Adrenal gland (tissue), 5 donors: ENCODE measurements around the gene ZNF552.
"Not testable (repeated sequence)": the region's sequence is repeated elsewhere in the genome, so short reads cannot be mapped to it uniquely, and the experiment has no call there.

Experiments used
- POLR2A ChIP-seq, 2 donors: fragments of 450-650 bp; IDR thresholded peaks; one replicate each; pipeline ENCODE4 v1.6.1; 2017; ENCODE audit warnings: antibody characterized with exemption in 2 of 2, mild to moderate bottlenecking in 2 of 2, moderate library complexity in 1 of 2
- TF ChIP-seq, protein P1 (sequence below), 6 experiments: fragments of 450-650 bp in 4 of 6; fragments of 200-600 bp in 2 of 6; sonication (generic) in 1 of 6; IDR thresholded peaks; 1 replicate in 5 of 6; 2 replicates in 1 of 6; pipeline versions ENCODE4 v1.5.1 to v1.8.0; 2016 to 2021; ENCODE audit warnings: antibody characterized with exemption in 6 of 6, mild to moderate bottlenecking in 2 of 6, moderate library complexity in 1 of 6
- donor health status: DM: no; HTN: no; CAD: no.

DNA sequence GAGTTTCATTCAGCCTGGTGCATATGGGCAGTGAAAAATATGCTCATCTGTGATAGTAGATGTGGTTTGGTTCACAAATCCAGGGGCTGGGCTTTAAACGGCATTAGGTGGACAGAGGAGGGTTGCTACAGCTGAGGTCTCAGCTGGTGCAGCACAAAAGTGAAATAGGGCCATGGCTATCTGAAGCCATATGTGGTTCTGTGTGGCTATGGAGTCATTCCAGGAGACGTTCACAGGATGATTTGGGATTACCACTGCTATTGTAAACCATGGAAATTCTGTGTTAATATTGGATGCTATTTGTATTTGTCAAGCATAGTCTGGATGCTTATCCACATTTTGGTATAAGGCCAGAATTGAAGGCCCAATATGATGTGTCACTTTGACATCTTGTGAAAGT, 39.4 kb upstream of the ZNF552 start:
- TF ChIP-seq, protein P1, sequence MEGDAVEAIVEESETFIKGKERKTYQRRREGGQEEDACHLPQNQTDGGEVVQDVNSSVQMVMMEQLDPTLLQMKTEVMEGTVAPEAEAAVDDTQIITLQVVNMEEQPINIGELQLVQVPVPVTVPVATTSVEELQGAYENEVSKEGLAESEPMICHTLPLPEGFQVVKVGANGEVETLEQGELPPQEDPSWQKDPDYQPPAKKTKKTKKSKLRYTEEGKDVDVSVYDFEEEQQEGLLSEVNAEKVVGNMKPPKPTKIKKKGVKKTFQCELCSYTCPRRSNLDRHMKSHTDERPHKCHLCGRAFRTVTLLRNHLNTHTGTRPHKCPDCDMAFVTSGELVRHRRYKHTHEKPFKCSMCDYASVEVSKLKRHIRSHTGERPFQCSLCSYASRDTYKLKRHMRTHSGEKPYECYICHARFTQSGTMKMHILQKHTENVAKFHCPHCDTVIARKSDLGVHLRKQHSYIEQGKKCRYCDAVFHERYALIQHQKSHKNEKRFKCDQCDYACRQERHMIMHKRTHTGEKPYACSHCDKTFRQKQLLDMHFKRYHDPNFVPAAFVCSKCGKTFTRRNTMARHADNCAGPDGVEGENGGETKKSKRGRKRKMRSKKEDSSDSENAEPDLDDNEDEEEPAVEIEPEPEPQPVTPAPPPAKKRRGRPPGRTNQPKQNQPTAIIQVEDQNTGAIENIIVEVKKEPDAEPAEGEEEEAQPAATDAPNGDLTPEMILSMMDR (IDR thresholded peaks at IDR 0.05): not testable (repeated sequence)
- TF ChIP-seq POLR2A (IDR thresholded peaks at IDR 0.05): not testable (repeated sequence)
